ENCODE results near the gene CNGA1.

The CNGA1 gene
- total RNA-seq: 0 to 1.4 (median 0.04) reads per million in 17 experiments

GRCh38 chr4:48016141-48017107, at the start of gene CNGA1, which contains the start of gene NIPAL1:
CNGA1 (minus strand) TSS chr4:48016681; CDS start chr4:47952689, 63,992 bp downstream.
NIPAL1 (plus strand) TSS chr4:48016772; CDS start chr4:48016840, 68 bp downstream.
- DNase-seq: peak; percentile 62 to 88 (median 70)

GRCh38 chr4:48065587-48066052, 49.1 kb upstream of the CNGA1 start:
- no peak for DNase-seq

- DNase-seq: no peak
Observed at GRCh38 chr4:48064349-48064748, 47.9 kb upstream of the CNGA1 start.

GRCh38 chr4:48058617-48059530, 42.4 kb upstream of the CNGA1 start:
- no peak for DNase-seq

- DNase-seq: no peak
Observed at GRCh38 chr4:48051078-48051477, 34.6 kb upstream of the CNGA1 start.

- DNase-seq: no peak
Observed at GRCh38 chr4:48049483-48049882, 33.0 kb upstream of the CNGA1 start.

- DNase-seq: no peak
Observed at GRCh38 chr4:48047896-48048295, 31.4 kb upstream of the CNGA1 start.

- DNase-seq: peak; percentile 43 to 68 (median 60)
Observed at GRCh38 chr4:48047421-48047844, 31.0 kb upstream of the CNGA1 start.

- DNase-seq: no peak
Observed at GRCh38 chr4:48046059-48046458, 29.6 kb upstream of the CNGA1 start.

- DNase-seq: no peak
Observed at GRCh38 chr4:48044298-48044697, 27.8 kb upstream of the CNGA1 start.

- DNase-seq: no peak
Observed at GRCh38 chr4:48043504-48043903, 27.0 kb upstream of the CNGA1 start.

GRCh38 chr4:48042979-48043461, 26.5 kb upstream of the CNGA1 start:
- DNase-seq: no peak

GRCh38 chr4:48041535-48042137, 25.2 kb upstream of the CNGA1 start:
- no peak for DNase-seq

- no peak for DNase-seq
Observed at GRCh38 chr4:48039561-48039960, 23.1 kb upstream of the CNGA1 start.

GRCh38 chr4:48038666-48039065, 22.2 kb upstream of the CNGA1 start:
- DNase-seq: no peak

GRCh38 chr4:48037117-48037462, 20.6 kb upstream of the CNGA1 start:
- no peak for DNase-seq

- no peak for DNase-seq
Observed at GRCh38 chr4:48035952-48036351, 19.5 kb upstream of the CNGA1 start.

GRCh38 chr4:48033825-48034413, 17.4 kb upstream of the CNGA1 start:
- peak; percentile 47 to 62 (median 53) for DNase-seq

GRCh38 chr4:48033412-48033811, 16.9 kb upstream of the CNGA1 start:
- DNase-seq: no peak

- DNase-seq: no peak
Observed at GRCh38 chr4:48032721-48033120, 16.2 kb upstream of the CNGA1 start.

GRCh38 chr4:48031802-48032525, 15.5 kb upstream of the CNGA1 start:
- no peak for DNase-seq
